ENCODE results near the gene PSMB7. TPM values are rescaled to one million over a fixed set of nuclear protein-coding genes. Genes with fewer than 3 reads are reported as not detected.

The PSMB7 gene
- polyA plus RNA-seq, 1 of the 3 experiments (the other 2 are of a cell fraction): 357 TPM

- H4K20me1 ChIP-seq (ENCODE audit: insufficient read depth): no peaks in the 10 kb centered on the region
- peaks cover 67% of the 10 kb centered on the region for H3K79me2 ChIP-seq (ENCODE audit: insufficient read depth)
- H3K27me3 ChIP-seq (ENCODE audit: insufficient read depth): no peaks in the 10 kb centered on the region
- H3K4me2 ChIP-seq: no peak overlapping the region
- no peak overlapping the region for H2AFZ ChIP-seq (ENCODE audit: low read depth)
- no peak overlapping the region for H3K9ac ChIP-seq
- DNase-seq: no peak
- no peak overlapping the region for H3K4me3 ChIP-seq (ENCODE audit: low read depth in 2 of 2, low read length in 1 of 2)
- H3K27ac ChIP-seq (ENCODE audit: low read depth in 2 of 2, low read length in 1 of 2): peak overlapping the region in 1 of 2 experiments; percentile 61; a peak in 2 of 4 replicates
- H3K4me1 ChIP-seq (ENCODE audit: control insufficient read depth in 1 of 2, insufficient read depth in 2 of 2, low read depth in 1 of 2, low read length in 1 of 2): peaks cover 0 to 23% of the 10 kb centered on the region in 2 experiments; a peak in 2 of 4 replicates
- H3K9me2 ChIP-seq: no peaks in the 10 kb centered on the region
- no peaks in the 10 kb centered on the region for H3K9me3 ChIP-seq
- WGBS (ENCODE audit: low lambda C conversion rate): 94% methylated on average over 16 of the region's 21 CpGs
- ChIA-PET CTCF (interaction anchor here (0.9 to 3.4 kb wide), 3 partner anchors 11 to 182 kb away, joined by 3 to 13 read pairs (median 3); no protein-coding TSS in a partner anchor), POLR2A (no interaction called here)
- no peak for TF ChIP-seq ZBTB33 (IDR thresholded peaks at IDR 0.05; ENCODE audit: borderline replicate concordance, low read depth)
- no peak for TF ChIP-seq CTCF (IDR thresholded peaks at IDR 0.05)
- no peak for TF ChIP-seq RXRA (IDR thresholded peaks at IDR 0.05; ENCODE audit: borderline replicate concordance, low read depth)
- no peak for TF ChIP-seq TAF1 (IDR thresholded peaks at IDR 0.05; ENCODE audit: borderline replicate concordance, low read depth, low read length)
- no peak for TF ChIP-seq MXI1 (IDR thresholded peaks at IDR 0.05; ENCODE audit: low read depth, low read length)
- no peak for TF ChIP-seq EP300 (IDR thresholded peaks at IDR 0.05; ENCODE audit: borderline replicate concordance in 1 of 2, low read depth in 1 of 2, low read length in 1 of 2)
- TF ChIP-seq MEF2A (IDR thresholded peaks at IDR 0.05; ENCODE audit: borderline replicate concordance, low read depth): no peak
- no peak for TF ChIP-seq RCOR1 (IDR thresholded peaks at IDR 0.05; ENCODE audit: low read length)
- no peak for TF ChIP-seq TCF12 (IDR thresholded peaks at IDR 0.05)
- TF ChIP-seq USF1 (IDR thresholded peaks at IDR 0.05; ENCODE audit: borderline replicate concordance, low read depth): no peak
- peaks cover 25% of the 10 kb centered on the region for H3F3A ChIP-seq (replicated peaks; ENCODE audit: insufficient read depth)
- peaks cover 4 to 11% of the 10 kb centered on the region in 2 experiments for H3K36me3 ChIP-seq (replicated peaks in 1 of 2; ENCODE audit: control insufficient read depth in 1 of 2, insufficient read depth in 2 of 2, low read length in 1 of 2)
Measured at GRCh38 chr9:124308606-124309491, 106.4 kb downstream of the PSMB7 start.
